Progenitor cell of endocrine pancreas (in vitro differentiated cells): ENCODE results near the gene TMEM239. TPM values are rescaled to one million over a fixed set of nuclear protein-coding genes. Genes with fewer than 3 reads are reported as not detected.

ENCODE experiments used
- DNase-seq: peaks from one replicate; pipeline ENCODE4 v3.0.0; 2021; ENCODE audit warnings: low spot score; ENCODE audit not compliant: unreplicated experiment
- H3K27ac Mint-ChIP-seq: 2 replicates; pipeline ENCODE4 v1.8.0; 2021; ENCODE audit warnings: mild to moderate bottlenecking, moderate library complexity, mixed read lengths
- H3K27me3 Mint-ChIP-seq: 2 replicates; pipeline ENCODE4 v1.8.0; 2021; ENCODE audit warnings: mixed read lengths
- H3K36me3 Mint-ChIP-seq: 2 replicates; pipeline ENCODE4 v1.8.0; 2022; ENCODE audit warnings: mixed read lengths; ENCODE audit not compliant: insufficient read depth
- H3K4me1 Mint-ChIP-seq: 2 replicates; pipeline ENCODE4 v1.8.0; 2021; ENCODE audit warnings: low read depth, mixed read lengths
- H3K4me3 Mint-ChIP-seq: 2 replicates; pipeline ENCODE4 v1.8.0; 2021; ENCODE audit warnings: low read depth, mild to moderate bottlenecking, moderate library complexity, mixed read lengths
- H3K9me3 Mint-ChIP-seq: 2 replicates; pipeline ENCODE4 v1.8.0; 2021; ENCODE audit warnings: low read depth, mixed read lengths
- total RNA-seq: library from RNA; stranded (reverse); gene quantifications from 2 replicates; pipeline ENCODE4 v1.2.1, GENCODE V29; 2021
- TF ChIP-seq, protein P1 (sequence below): fragments of 200-600 bp; sonication (generic); IDR thresholded peaks from one replicate; pipeline ENCODE4 v1.5.0; 2021; ENCODE audit warnings: antibody characterized with exemption, mild to moderate bottlenecking; ENCODE audit not compliant: unreplicated experiment

TMEM239 gene
- total RNA-seq, 1 donor from 2014 or later: not detected

DNA sequence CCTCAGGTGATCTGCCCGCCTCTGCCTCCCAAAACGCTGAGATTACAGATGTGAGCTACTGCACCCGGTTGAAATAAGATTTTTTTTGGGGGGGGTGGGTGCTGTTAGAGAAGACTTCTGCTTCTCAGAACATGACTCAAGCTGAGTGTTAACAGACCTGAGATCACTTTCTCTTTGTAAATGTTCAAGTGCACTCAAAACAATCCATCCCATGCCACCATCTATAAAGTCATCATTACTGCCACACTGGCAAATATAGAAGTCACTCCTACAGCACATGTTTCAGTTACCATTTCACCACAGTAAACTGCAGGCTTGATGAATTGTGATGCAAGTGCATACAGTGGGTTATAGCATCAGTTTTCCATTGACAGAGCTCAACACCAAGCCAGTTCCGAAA is 33.4 kb downstream of the TMEM239 start:
- Mint-ChIP-seq H3K9me3 (no peaks in the 10 kb centered on the region), H3K36me3 (no peaks in the 10 kb centered on the region), H3K4me1 (peaks cover 1% of the 10 kb centered on the region), H3K27ac (no peak overlapping the region), H3K27me3 (no peaks in the 10 kb centered on the region), H3K4me3 (no peak overlapping the region)
- DNase-seq: no peak
- TF ChIP-seq, protein P1, sequence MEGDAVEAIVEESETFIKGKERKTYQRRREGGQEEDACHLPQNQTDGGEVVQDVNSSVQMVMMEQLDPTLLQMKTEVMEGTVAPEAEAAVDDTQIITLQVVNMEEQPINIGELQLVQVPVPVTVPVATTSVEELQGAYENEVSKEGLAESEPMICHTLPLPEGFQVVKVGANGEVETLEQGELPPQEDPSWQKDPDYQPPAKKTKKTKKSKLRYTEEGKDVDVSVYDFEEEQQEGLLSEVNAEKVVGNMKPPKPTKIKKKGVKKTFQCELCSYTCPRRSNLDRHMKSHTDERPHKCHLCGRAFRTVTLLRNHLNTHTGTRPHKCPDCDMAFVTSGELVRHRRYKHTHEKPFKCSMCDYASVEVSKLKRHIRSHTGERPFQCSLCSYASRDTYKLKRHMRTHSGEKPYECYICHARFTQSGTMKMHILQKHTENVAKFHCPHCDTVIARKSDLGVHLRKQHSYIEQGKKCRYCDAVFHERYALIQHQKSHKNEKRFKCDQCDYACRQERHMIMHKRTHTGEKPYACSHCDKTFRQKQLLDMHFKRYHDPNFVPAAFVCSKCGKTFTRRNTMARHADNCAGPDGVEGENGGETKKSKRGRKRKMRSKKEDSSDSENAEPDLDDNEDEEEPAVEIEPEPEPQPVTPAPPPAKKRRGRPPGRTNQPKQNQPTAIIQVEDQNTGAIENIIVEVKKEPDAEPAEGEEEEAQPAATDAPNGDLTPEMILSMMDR: no peak

GRCh38 chr20:2851086-2851485 is 34.9 kb downstream of the TMEM239 start:
- Mint-ChIP-seq H3K9me3 (no peaks in the 10 kb centered on the region), H3K27me3 (no peaks in the 10 kb centered on the region), H3K36me3 (no peaks in the 10 kb centered on the region), H3K4me3 (no peak overlapping the region), H3K27ac (no peak overlapping the region), H3K4me1 (peaks cover 1% of the 10 kb centered on the region)
- DNase-seq: no peak
- TF ChIP-seq, protein P1: no peak

DNA sequence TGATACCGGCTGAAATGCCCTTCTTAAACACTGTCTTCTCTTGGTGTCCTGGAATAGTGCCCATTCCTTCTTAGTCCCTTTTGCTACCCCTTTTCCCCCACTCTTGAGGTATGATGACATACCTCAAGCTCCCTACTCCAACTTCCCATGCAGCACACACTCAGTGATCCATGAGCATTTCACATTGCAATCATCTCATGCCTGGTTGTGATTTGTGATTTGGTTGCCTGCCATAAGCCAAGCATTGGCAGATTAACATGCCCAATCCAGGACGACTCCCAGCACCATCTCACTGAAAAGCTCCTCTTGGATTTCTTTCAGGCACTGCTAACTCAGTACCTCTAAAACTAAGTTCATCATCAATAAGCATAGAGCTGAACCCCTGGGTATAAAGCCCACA is 42.4 kb downstream of the TMEM239 start:
- Mint-ChIP-seq H3K4me3 (no peak overlapping the region), H3K27ac (no peak overlapping the region), H3K4me1 (no peaks in the 10 kb centered on the region), H3K36me3 (peaks cover 1% of the 10 kb centered on the region), H3K27me3 (no peaks in the 10 kb centered on the region), H3K9me3 (no peaks in the 10 kb centered on the region)
- TF ChIP-seq, protein P1: no peak
- no peak for DNase-seq

GRCh38 chr20:2859330-2860121 is 43.4 kb downstream of the TMEM239 start:
- H3K4me3 Mint-ChIP-seq: no peak overlapping the region
- no peak for DNase-seq
- peaks cover 1% of the 10 kb centered on the region for H3K36me3 Mint-ChIP-seq
- no peaks in the 10 kb centered on the region for H3K27me3 Mint-ChIP-seq
- TF ChIP-seq, protein P1: no peak
- H3K27ac Mint-ChIP-seq: no peak overlapping the region
- H3K4me1 Mint-ChIP-seq: no peaks in the 10 kb centered on the region
- H3K9me3 Mint-ChIP-seq: no peaks in the 10 kb centered on the region

GRCh38 chr20:2864626-2865025 is 48.5 kb downstream of the TMEM239 start:
- Mint-ChIP-seq H3K4me1 (no peaks in the 10 kb centered on the region), H3K36me3 (peaks cover 5% of the 10 kb centered on the region), H3K9me3 (no peaks in the 10 kb centered on the region), H3K27ac (no peak overlapping the region), H3K27me3 (peaks cover 10% of the 10 kb centered on the region), H3K4me3 (no peak overlapping the region)
- TF ChIP-seq, protein P1: no peak
- DNase-seq: no peak
